HepG2 (cell line): Measurements from ENCODE around the gene RTN3. TPM values are rescaled to one million over a fixed set of nuclear protein-coding genes. Genes with fewer than 3 reads are reported as not detected.

Experiments used
- E2F1 ChIP-seq: sonication (generic); formaldehyde crosslinking; IDR thresholded peaks from 2 replicates; pipeline ENCODE4 v1.5.0; 2020; ENCODE audit warnings: missing genetic modification reagents
- HOXA3 ChIP-seq: sonication (generic); formaldehyde crosslinking; IDR thresholded peaks from 2 replicates; pipeline ENCODE4 v1.5.0; 2020; ENCODE audit warnings: missing genetic modification reagents
- NCOR1 ChIP-seq: fragments of 200-600 bp; sonication (generic); IDR thresholded peaks from 2 replicates; pipeline ENCODE4 v1.7.0; 2017; ENCODE audit warnings: antibody characterized with exemption, low read length, borderline replicate concordance
- PRDM15 ChIP-seq: sonication (generic); formaldehyde crosslinking; IDR thresholded peaks from 2 replicates; pipeline ENCODE4 v1.4.0; 2020; ENCODE audit warnings: missing genetic modification reagents
- SALL2 ChIP-seq: sonication (generic); formaldehyde crosslinking; IDR thresholded peaks from 2 replicates; pipeline ENCODE4 v1.8.1; 2023; ENCODE audit warnings: mild to moderate bottlenecking, missing genetic modification reagents, inconsistent platforms
- SRSF1 ChIP-seq: fragments of 200-400 bp; formaldehyde crosslinking; optimal IDR thresholded peaks from 2 replicates; pipeline ENCODE3; 2017; ENCODE audit warnings: mild to moderate bottlenecking, low read depth, low read length, moderate library complexity
- TP53 ChIP-seq: sonication (generic); formaldehyde crosslinking; conservative IDR thresholded peaks from 2 replicates; pipeline ENCODE4 v1.4.0; 2020; ENCODE audit warnings: missing genetic modification reagents
- ZEB1 ChIP-seq: IDR thresholded peaks from 2 replicates; pipeline ENCODE4 v1.6.1; 2012; ENCODE audit warnings: mild to moderate bottlenecking, low read depth, inconsistent platforms; ENCODE audit not compliant: insufficient replicate concordance
- ZNF563 ChIP-seq: sonication (generic); formaldehyde crosslinking; IDR thresholded peaks from 2 replicates; pipeline ENCODE4 v1.8.0; 2022; ENCODE audit warnings: mild to moderate bottlenecking, moderate library complexity, missing genetic modification reagents
- ZNF710 ChIP-seq: sonication (generic); formaldehyde crosslinking; IDR thresholded peaks from 2 replicates; pipeline ENCODE4 v1.5.0; 2020; ENCODE audit warnings: mild to moderate bottlenecking, missing genetic modification reagents, borderline replicate concordance
- polyA plus RNA-seq, 8 experiments: library from polyadenylated mRNA; depleted of rRNA in 3 of 8; stranded (reverse) in 7 of 8; unstranded in 1 of 8; fragments of >200 nt; fragmentation: Illumina TruSeq in 4 of 8; extraction: Trizol in 4 of 8; gene quantifications; 2 replicates each; pipeline versions ENCODE4 v1.2.1 to v1.2.3, GENCODE V29; 2011 to 2016; ENCODE audit warnings: low read depth in 4 of 8, missing spikeins in 1 of 8, mixed read lengths in 1 of 8; ENCODE audit not compliant: insufficient read depth in 1 of 8
- total RNA-seq, 5 experiments: library from RNA; depleted of rRNA; stranded (reverse); fragments of >200 nt; fragmentation: Illumina TruSeq; extraction: Trizol; gene quantifications; 2 replicates each; pipeline ENCODE4 v1.2.3, GENCODE V29; 2016; ENCODE audit warnings: low read depth in 1 of 5
- TF ChIP-seq, protein P1 (sequence below): IDR thresholded peaks from 2 replicates; pipeline ENCODE4 v1.4.0; 2020; ENCODE audit warnings: mild to moderate bottlenecking, missing genetic modification reagents

RTN3 gene
- total and polyA plus RNA-seq, 2 of the 13 experiments (the other 11 are each of a cell fraction or from before 2014, with no cell fraction given): 32.2 to 41.1 TPM

DNA sequence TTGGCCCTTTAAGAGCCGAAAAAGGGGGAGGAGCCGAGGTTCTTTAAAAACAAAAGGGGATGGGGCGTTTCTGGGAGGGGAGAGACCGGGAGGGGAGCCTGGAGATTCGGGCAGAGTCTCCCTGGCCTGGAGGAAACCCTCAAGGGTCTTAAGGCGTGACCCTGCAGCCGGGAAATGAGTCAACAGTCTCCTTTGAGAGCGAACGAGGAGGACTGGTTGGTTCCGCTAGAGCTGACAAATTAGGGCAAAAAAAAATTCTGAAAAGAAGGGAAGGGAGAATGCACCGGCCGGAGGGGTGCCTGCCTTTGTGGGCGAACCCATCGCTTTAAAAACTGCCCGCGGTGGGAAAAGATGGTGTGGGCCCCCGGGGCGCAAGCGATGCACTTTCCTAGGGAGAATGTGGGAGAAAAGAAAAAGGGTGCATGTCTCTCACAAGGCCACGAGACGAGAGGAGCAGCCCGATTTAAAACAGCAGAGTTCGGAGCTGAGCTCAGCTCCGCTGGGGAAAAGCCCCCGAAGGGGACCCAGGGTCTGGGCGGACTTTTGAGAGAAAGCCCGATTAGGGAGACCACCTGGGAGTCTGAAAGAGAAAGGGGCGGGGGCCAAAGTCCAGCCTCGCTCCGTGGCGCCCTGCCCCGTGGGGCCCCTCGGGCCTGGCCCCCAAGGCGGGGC lies 86.4 kb downstream of the RTN3 start (continued):
- TF ChIP-seq E2F1 (CRISPR knock-in tag) (0 out of 2 replicates have a peak, but pooled peaks have one; percentile 34), SRSF1 (peak; percentile 74), SALL2 (CRISPR knock-in tag) (0 out of 2 replicates have a peak, but pooled peaks have one; percentile 11), ZEB1 (no peak), TP53 (CRISPR knock-in tag) (0 out of 2 replicates have a peak, but pooled peaks have one; percentile 49), PRDM15 (CRISPR knock-in tag) (0 out of 2 replicates have a peak, but pooled peaks have one; percentile 38), ZNF710 (CRISPR knock-in tag) (no peak), HOXA3 (peak; percentile 23; the same call in 1 of the 2 replicates), ZNF563 (0 out of 2 replicates have a peak, but pooled peaks have one; percentile 22), NCOR1 (0 out of 2 replicates have a peak, but pooled peaks have one; percentile 35)
- TF ChIP-seq, protein P1, sequence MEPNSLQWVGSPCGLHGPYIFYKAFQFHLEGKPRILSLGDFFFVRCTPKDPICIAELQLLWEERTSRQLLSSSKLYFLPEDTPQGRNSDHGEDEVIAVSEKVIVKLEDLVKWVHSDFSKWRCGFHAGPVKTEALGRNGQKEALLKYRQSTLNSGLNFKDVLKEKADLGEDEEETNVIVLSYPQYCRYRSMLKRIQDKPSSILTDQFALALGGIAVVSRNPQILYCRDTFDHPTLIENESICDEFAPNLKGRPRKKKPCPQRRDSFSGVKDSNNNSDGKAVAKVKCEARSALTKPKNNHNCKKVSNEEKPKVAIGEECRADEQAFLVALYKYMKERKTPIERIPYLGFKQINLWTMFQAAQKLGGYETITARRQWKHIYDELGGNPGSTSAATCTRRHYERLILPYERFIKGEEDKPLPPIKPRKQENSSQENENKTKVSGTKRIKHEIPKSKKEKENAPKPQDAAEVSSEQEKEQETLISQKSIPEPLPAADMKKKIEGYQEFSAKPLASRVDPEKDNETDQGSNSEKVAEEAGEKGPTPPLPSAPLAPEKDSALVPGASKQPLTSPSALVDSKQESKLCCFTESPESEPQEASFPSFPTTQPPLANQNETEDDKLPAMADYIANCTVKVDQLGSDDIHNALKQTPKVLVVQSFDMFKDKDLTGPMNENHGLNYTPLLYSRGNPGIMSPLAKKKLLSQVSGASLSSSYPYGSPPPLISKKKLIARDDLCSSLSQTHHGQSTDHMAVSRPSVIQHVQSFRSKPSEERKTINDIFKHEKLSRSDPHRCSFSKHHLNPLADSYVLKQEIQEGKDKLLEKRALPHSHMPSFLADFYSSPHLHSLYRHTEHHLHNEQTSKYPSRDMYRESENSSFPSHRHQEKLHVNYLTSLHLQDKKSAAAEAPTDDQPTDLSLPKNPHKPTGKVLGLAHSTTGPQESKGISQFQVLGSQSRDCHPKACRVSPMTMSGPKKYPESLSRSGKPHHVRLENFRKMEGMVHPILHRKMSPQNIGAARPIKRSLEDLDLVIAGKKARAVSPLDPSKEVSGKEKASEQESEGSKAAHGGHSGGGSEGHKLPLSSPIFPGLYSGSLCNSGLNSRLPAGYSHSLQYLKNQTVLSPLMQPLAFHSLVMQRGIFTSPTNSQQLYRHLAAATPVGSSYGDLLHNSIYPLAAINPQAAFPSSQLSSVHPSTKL: 0 out of 2 replicates have a peak, but pooled peaks have one; percentile 6
